NCI-H69 (cell line): ENCODE measurements around the gene TGFBR2.

Experiments used
- DNase-seq: peaks from one replicate; lab custom pipeline; 2025; lab: John Stamatoyannopoulos, UW

The TGFBR2 gene

GRCh38 chr3:30720586-30721313 lies 114.3 kb downstream of the TGFBR2 start:
- DNase-seq, result no peak

DNA sequence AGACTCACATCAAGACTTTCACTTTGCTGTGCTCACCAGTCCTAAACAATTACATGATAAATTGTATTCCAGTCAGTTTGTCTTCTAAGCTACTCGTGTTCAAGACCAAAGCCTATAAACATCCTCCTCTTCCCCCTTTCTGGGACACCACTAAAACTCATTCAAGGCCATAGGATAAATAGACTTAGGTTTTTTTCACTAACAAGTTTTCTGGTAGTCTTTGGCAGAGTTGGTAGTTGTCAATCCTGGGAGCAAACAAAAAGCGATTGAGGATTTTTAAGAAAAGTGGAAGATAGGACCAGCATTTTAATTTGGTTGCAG lies 114.9 kb downstream of the TGFBR2 start:
- DNase-seq, result no peak

GRCh38 chr3:30723211-30723610 lies 116.8 kb downstream of the TGFBR2 start:
- DNase-seq, result no peak

- no peak for DNase-seq
These were observed 118.5 kb downstream of the TGFBR2 start for GRCh38 chr3:30724863-30725262.

- no peak for DNase-seq
These were observed 121.7 kb downstream of the TGFBR2 start for GRCh38 chr3:30728143-30728542.

GRCh38 chr3:30729512-30729911 lies 123.1 kb downstream of the TGFBR2 start:
- no peak for DNase-seq

GRCh38 chr3:30729936-30730335 lies 123.5 kb downstream of the TGFBR2 start:
- DNase-seq, result no peak

DNA sequence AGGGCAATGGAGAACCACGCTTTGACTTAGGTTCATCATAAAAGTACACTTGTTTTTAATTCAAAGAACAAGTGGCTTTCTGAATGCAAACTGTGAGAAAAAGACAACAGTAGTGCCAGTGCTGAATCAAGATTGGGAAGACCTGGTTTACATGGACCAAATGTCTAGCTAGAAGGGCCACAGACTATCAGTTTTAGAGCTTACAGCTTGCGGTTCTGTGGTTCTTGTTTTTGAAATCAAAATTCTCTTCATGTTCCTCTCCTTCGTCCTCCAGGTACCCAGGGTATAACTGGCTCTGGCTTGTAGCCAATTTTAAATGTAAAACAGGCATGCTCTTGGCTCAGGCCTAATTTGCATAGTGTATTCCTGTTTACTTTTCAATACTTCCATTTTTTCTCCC lies 124.6 kb downstream of the TGFBR2 start:
- DNase-seq, result peak; percentile 16

DNA sequence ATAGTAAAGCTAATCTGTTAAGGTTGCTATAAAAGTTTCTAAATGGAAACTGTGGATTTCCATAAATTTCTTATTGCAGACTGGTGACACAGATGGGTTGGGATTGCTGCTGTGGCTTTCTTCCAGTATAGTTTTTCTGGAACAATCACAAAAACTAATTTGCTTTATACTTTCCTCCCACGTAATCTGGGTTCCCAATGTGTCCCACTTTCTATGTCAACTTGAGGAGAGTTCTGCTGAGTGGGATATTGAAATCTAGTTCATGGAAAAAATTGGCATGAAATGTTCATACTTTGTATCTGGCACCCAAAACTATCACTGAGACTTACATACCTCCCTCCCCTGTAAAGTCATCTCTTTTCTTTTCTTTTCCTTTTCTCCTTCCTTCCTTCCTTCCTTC lies 126.8 kb downstream of the TGFBR2 start:
- no peak for DNase-seq

GRCh38 chr3:30733696-30734095 lies 127.3 kb downstream of the TGFBR2 start:
- DNase-seq, result no peak

DNA sequence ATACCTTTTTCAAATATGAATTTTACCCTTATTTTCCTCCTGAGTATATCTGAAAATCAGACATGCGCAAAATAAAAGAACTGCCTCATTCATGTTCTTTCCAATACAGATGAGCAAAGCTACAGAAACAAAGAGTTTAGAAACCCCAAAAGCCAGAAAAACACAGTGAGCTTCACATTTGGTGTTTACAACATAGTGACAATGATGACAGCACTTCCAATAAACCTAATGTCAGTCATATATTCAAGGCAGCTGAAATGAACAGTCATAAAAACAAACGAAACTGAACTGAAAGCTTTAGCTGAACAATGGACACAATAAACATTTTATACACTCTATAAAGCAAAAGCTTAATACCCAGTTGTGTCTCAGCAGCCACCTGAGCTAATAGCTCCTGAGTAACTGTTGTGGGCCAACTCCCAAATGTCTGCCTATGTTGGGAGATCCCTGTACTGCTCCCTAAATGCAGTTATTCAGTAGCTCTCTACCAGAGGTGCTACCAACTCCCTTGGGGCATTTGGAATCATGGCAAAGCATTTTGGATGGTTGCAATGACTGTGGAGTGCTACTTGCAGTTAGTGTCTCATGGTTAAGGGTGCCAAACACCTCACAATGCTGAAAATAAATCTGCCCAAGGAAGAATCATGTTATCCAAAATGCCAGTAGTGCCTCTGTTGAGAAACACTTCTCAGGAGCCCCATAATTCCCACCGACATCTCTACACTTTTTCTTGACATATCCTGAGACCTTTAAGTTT lies 131.5 kb downstream of the TGFBR2 start:
- DNase-seq, result no peak

DNA sequence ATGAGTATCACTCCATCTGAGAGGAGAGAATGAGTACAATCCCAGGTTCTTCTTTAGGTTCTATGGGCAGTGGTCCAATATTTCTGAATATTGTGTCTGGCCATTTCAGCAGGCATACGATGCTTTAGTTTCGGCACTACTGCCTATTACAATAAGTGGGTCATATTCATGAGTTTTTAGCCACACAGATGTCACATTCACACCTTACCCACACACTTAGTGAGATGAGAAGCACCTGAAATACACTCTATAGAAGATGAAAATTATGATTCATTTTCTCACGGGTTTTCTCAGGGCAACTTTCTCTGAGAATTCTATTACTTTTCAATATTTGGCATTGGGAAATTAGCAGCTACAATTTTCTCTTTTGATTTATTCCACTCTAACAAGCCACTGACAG lies 132.2 kb downstream of the TGFBR2 start:
- no peak for DNase-seq

DNA sequence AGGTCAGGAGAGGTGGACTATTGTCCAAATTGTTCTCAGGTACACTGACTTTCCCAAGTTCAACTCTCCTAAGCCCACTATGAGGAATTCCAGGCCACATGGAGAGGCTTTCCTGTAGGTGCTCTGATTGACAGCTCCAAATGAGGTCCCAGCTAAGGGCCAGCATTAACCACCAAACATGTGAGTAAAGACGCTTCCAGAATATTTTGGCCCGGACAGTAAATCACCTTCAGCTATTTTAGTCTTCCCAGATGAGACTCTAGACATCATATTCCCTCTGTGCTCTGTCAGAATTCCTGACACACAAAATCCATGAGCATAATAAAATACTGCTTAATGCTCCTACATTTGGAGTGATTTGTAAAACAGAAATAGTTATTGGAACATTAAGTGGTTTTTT lies 135.5 kb downstream of the TGFBR2 start:
- DNase-seq, result no peak

- no peak for DNase-seq
These were observed 136.6 kb downstream of the TGFBR2 start for GRCh38 chr3:30742796-30743619.
